Thyroid gland (tissue), 4 donors: ENCODE measurements around the gene JPT2. TPM values are rescaled to one million over a fixed set of nuclear protein-coding genes. Genes with fewer than 3 reads are reported as not detected.

Source experiments
- DNase-seq, 2 donors: peaks; one replicate each; pipeline ENCODE4 v3.0.0-alpha.2; 2019
- H3K27ac ChIP-seq, 3 donors: fragments of 200-600 bp; sonication (generic); 1 replicate in 2 of 3; 2 replicates in 1 of 3; pipeline ENCODE4 v1.5.1; 2016 to 2019; ENCODE audit warnings: mild to moderate bottlenecking in 1 of 3, moderate library complexity in 1 of 3
- H3K27me3 ChIP-seq: fragments of 200-600 bp; sonication (generic); one replicate; pipeline ENCODE4 v1.5.1; 2019
- H3K36me3 ChIP-seq, 2 donors: fragments of 200-600 bp; sonication (generic); one replicate each; pipeline ENCODE4 v1.5.1; 2016 to 2019
- H3K4me1 ChIP-seq, 2 donors: fragments of 200-600 bp; sonication (generic); one replicate each; pipeline ENCODE4 v1.5.1; 2017 to 2019
- H3K4me3 ChIP-seq, 3 donors: fragments of 200-600 bp; sonication (generic); replicated peaks in 1 of 3; 1 replicate in 2 of 3; 2 replicates in 1 of 3; pipeline ENCODE4 v1.5.1; 2016; ENCODE audit warnings: mild to moderate bottlenecking in 1 of 3
- H3K9me3 ChIP-seq: fragments of 200-600 bp; sonication (generic); one replicate; pipeline ENCODE4 v1.5.1; 2017
- POLR2A ChIP-seq, 2 donors: fragments of 450-650 bp; IDR thresholded peaks; one replicate each; pipeline ENCODE4 v1.6.1; 2017; ENCODE audit warnings: antibody characterized with exemption in 2 of 2, mild to moderate bottlenecking in 2 of 2, moderate library complexity in 1 of 2
- WGBS, 2 donors: methylation state at CpG; one replicate each; pipeline ENCODE4 v1.1.5; 2017; 5-methylcytosine and 5-hydroxymethylcytosine counted together
- intact Hi-C: fragments of 100-400 bp; cut with DNase I; formaldehyde crosslinking; loops from one replicate; pipeline ENCODE4 v1.15.1; 2023
- total RNA-seq, 4 donors: library from RNA; depleted of rRNA; stranded (reverse); fragments of >200 nt; gene quantifications; one replicate each; pipeline ENCODE4 v1.2.3, GENCODE V29; 2016
- TF ChIP-seq, protein P1 (sequence below), 6 experiments: fragments of 200-600 bp in 3 of 6; fragments of 450-650 bp in 3 of 6; sonication (generic) in 3 of 6; IDR thresholded peaks; one replicate each; pipeline ENCODE4 v1.5.1; 2016 to 2019; ENCODE audit warnings: antibody characterized with exemption in 6 of 6, mild to moderate bottlenecking in 2 of 6, inconsistent platforms in 1 of 6, moderate library complexity in 1 of 6

JPT2 gene
- total RNA-seq, 4 donors from 2014 or later, result 30.8 to 50.3 (median 44.9) TPM

DNA sequence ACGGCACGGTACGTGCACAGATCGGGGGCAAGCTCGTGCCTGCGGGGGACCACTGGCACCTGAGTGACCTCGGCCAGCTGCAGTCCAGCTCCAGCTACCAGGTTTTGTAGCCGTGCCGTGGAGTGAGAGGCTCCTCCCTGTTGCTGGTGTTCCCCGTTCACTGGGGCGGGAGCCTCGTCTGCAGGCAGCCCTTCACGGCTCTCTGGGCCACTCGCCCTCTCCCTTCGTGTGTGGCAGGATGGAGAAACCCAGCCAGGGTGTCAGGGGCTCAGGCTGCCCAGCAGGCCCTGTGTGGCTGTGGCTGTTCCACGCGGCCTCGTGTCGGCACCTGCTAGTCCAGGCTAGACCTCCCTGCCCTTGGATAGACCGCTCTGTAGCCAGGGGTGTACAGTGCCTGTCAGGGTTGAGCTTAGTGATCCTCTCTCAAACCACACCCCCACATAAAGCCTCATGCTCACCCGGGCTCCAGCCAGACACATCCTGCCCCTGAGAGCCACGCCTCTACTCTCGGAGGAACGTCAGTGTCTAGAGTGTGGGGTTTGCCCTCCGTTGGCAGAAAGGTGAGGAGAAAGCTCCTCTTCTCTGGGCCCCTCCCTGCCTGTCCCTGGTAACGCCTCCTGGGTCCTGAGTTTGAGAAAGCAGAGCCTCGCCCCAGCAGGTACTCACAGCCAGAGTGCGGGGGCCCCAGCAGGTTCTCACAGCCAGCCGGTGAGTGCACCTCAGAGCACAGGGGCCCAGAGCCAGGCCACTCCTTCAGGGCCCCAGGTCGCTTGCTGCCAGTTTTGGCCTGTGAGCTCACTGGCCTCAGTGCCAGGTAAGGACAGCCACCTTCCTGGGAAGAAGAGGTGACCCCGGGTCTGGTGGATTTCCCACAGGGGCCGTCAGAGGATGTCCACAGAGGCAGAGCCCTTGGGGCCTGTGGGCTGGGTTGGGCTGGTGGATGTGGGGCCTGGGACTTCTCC, 65.6 kb downstream of the JPT2 start:
- Histone ChIP-seq H3K27ac (no peak overlapping the region), H3K36me3 (peaks cover 28 to 40% of the 10 kb centered on the region in 2 donors)
- WGBS, 2 donors, result 91% methylated on average over 13 to 23 of the region's 32 CpGs

DNA sequence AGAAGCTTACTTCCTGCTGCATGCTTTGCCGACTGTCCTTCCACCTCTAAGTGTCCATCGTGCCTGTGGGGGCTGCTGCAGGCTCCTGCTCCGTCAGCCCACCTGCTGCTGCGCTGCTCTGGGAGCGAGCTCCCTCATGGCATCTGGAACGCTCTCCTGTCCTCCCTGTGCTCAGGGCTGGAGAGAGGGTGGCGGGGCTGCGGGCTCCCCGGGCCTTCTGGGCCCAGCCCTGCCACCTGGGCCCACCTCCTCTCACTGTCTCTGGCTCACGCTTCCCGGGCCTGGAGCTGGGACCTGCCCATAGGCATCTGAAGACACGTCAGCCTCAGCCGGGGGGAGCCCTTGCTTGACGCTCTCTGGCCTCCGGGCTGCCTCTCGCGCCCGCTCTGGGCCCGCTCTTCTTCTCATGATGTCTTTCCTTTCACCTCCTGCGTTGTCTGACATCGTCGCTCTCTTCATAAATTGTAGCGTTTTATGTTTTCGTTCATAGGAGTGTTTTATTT, 66.3 kb downstream of the JPT2 start:
- H3K4me3 ChIP-seq, result no peak overlapping the region
- H3K4me1 ChIP-seq, result no peaks in the 10 kb centered on the region
- intact Hi-C loops, result no loop called here
- no peak for TF ChIP-seq POLR2A (IDR thresholded peaks at IDR 0.05)
- TF ChIP-seq, protein P1, sequence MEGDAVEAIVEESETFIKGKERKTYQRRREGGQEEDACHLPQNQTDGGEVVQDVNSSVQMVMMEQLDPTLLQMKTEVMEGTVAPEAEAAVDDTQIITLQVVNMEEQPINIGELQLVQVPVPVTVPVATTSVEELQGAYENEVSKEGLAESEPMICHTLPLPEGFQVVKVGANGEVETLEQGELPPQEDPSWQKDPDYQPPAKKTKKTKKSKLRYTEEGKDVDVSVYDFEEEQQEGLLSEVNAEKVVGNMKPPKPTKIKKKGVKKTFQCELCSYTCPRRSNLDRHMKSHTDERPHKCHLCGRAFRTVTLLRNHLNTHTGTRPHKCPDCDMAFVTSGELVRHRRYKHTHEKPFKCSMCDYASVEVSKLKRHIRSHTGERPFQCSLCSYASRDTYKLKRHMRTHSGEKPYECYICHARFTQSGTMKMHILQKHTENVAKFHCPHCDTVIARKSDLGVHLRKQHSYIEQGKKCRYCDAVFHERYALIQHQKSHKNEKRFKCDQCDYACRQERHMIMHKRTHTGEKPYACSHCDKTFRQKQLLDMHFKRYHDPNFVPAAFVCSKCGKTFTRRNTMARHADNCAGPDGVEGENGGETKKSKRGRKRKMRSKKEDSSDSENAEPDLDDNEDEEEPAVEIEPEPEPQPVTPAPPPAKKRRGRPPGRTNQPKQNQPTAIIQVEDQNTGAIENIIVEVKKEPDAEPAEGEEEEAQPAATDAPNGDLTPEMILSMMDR (IDR thresholded peaks at IDR 0.05), result no peak
- 92 to 93% methylated on average over 24 of the region's 24 CpGs for WGBS, 2 donors
- H3K27me3 ChIP-seq, result no peaks in the 10 kb centered on the region
- no peak overlapping the region for H3K27ac ChIP-seq
- DNase-seq, result no peak
- peaks cover 35 to 48% of the 10 kb centered on the region in 2 donors for H3K36me3 ChIP-seq
- no peaks in the 10 kb centered on the region for H3K9me3 ChIP-seq

More for the DNA sequence above, 65.6 kb downstream of the JPT2 start:
- intact Hi-C loops, result no loop called here
- Histone ChIP-seq H3K4me1 (no peaks in the 10 kb centered on the region), H3K4me3 (no peak overlapping the region), H3K9me3 (no peaks in the 10 kb centered on the region), H3K27me3 (no peaks in the 10 kb centered on the region)
- no peak for TF ChIP-seq POLR2A (IDR thresholded peaks at IDR 0.05)
- TF ChIP-seq, protein P1 (IDR thresholded peaks at IDR 0.05), result no peak
- no peak for DNase-seq

DNA sequence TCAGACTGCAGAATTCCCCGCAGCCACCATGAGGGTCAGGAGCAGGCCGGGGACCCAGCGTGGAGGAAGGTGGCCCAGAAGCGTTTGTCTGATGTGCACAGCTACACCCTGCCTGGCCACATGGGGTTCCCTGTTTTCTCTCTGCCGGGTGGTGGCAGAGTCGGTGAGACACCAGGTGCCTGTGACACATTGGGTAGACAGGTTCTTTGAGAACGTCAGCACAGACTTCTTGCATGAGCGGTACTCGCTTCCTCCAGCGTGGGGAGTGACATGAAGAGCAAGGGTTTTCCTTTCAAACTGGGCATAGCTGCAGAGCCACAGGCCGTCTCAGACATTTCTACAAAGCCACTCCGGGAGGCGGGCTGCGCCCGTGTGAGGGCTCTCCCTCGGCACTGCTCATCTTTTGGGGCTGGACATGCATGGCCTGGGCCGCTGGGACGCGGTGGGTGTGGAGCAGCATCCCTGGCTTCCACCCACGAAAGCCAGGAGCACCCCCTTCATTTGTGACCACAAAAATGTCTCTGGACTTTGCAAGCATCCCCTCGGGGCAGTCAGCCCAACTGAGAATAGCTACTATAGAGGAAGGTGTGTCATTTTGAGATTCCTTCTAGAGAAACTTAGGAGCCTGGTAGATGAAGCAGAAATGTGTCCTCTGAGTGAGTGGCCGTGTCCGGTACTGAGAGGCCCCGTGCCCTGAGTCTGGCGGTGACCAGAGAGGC, 67.3 kb downstream of the JPT2 start:
- no peaks in the 10 kb centered on the region for H3K9me3 ChIP-seq
- no peaks in the 10 kb centered on the region for H3K27me3 ChIP-seq
- intact Hi-C loops, result no loop called here
- 95 to 98% methylated on average over 15 to 18 of the region's 25 CpGs for WGBS, 2 donors
- H3K4me3 ChIP-seq, result no peak overlapping the region
- H3K36me3 ChIP-seq, result peaks cover 40 to 54% of the 10 kb centered on the region in 2 donors
- no peak for DNase-seq
- no peaks in the 10 kb centered on the region for H3K4me1 ChIP-seq
- TF ChIP-seq, protein P1 (IDR thresholded peaks at IDR 0.05), result no peak
- no peak for TF ChIP-seq POLR2A (IDR thresholded peaks at IDR 0.05)
- no peak overlapping the region for H3K27ac ChIP-seq

DNA sequence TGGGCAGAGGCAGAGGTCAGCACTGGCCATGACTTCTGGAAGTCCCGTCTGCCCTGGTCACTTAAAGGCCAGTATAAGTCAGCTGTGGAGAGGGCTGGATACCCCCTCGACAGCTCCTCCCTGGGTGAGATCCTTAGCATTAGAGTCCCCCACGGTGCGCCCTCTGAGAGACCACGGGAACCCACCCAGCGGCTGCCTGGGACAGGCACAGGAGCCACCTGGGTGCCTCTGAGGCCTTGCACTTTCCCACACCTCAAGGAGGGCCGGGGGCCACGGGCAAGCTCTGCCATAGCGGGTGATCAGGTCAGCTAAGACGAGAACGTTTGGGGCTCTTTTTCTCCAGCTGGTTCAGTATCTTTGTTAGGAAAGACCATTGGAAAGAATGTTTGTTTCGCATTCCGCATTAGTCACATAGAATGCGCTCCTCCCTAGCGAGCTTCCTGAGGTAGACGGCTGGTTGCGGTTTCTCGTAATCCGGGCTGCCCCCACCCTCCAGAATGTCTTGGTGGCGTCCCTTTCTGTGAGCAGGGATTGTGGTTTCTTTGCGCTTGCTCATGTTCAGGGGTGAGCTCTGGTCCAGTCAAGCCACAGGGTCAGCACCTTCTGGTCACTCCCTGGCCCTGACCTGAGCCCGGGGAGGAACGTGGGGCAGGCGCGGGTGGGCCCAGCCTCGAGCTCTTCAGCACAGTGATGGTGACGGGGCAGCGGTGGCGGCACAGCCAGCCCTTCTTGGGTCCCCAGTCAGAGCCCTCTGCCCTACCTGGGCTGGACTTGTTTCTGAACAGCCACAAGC, 68.0 kb downstream of the JPT2 start:
- Histone ChIP-seq H3K9me3 (no peaks in the 10 kb centered on the region), H3K36me3 (peaks cover 40 to 49% of the 10 kb centered on the region in 2 donors), H3K4me1 (no peaks in the 10 kb centered on the region), H3K4me3 (no peak overlapping the region), H3K27ac (no peak overlapping the region), H3K27me3 (no peaks in the 10 kb centered on the region)
- 93 to 96% methylated on average over 18 to 23 of the region's 29 CpGs for WGBS, 2 donors
- TF ChIP-seq, protein P1 (IDR thresholded peaks at IDR 0.05), result no peak
- no peak for TF ChIP-seq POLR2A (IDR thresholded peaks at IDR 0.05)
- no peak for DNase-seq
- intact Hi-C loops, result no loop called here
